Activated T-helper 1 cell treated with anti-CD3 and anti-CD28 coated beads, Interleukin-12 subunit alpha, Interleukin-12 subunit beta, Interleukin-2, Interleukin-4 antibody, amounts not matched to agents 30 ng/mL and 10 ng/mL and 1 ng/mL, durations not matched to agents 14 hours and 24 hours and 36 hours (primary cell): ENCODE results near the gene MICOS13. TPM values are rescaled to one million over a fixed set of nuclear protein-coding genes. Genes with fewer than 3 reads are reported as not detected.
"Not testable (repeated sequence)": the region's sequence is repeated elsewhere in the genome, so short reads cannot be mapped to it uniquely, and the experiment has no call there.

Experiments used
- DNase-seq: peaks from one replicate; pipeline ENCODE4 v3.0.0; 2021; ENCODE audit warnings: low spot score
- H3K27ac Mint-ChIP-seq: one replicate; pipeline ENCODE4 v1.8.0; 2021; ENCODE audit warnings: mild to moderate bottlenecking, mixed read lengths
- H3K27me3 Mint-ChIP-seq: one replicate; pipeline ENCODE4 v1.8.0; 2022; ENCODE audit warnings: mild to moderate bottlenecking, moderate library complexity, mixed read lengths; ENCODE audit not compliant: insufficient read depth
- H3K36me3 Mint-ChIP-seq: one replicate; pipeline ENCODE4 v1.8.0; 2021; ENCODE audit warnings: low read depth, mixed read lengths
- H3K4me1 Mint-ChIP-seq: one replicate; pipeline ENCODE4 v1.8.0; 2021; ENCODE audit warnings: low read depth, mixed read lengths
- H3K4me3 Mint-ChIP-seq: one replicate; pipeline ENCODE4 v1.8.0; 2021; ENCODE audit warnings: mild to moderate bottlenecking, moderate library complexity, mixed read lengths
- H3K9me3 Mint-ChIP-seq: one replicate; pipeline ENCODE4 v1.8.0; 2021; ENCODE audit warnings: mixed read lengths
- intact Hi-C: fragments of 100-400 bp; cut with micrococcal nuclease; formaldehyde crosslinking; loops from one replicate; pipeline ENCODE4 v1.15.1; 2024
- total RNA-seq: library from RNA; stranded (reverse); gene quantifications from 2 replicates; pipeline ENCODE4 v1.2.3, GENCODE V29; 2022

MICOS13 gene
- total RNA-seq, 1 donor from 2014 or later = 60.6 TPM

- H3K4me1 Mint-ChIP-seq, intact Hi-C loops, H3K9me3 Mint-ChIP-seq, H3K27me3 Mint-ChIP-seq, DNase-seq: not testable (repeated sequence)
- Mint-ChIP-seq H3K4me3 (peak overlapping the region; percentile 49), H3K36me3 (peaks cover 26% of the 10 kb centered on the region), H3K27ac (peak overlapping the region; percentile 21)
Observed at GRCh38 chr19:5688262-5688881, 8.1 kb upstream of the MICOS13 start.

DNA sequence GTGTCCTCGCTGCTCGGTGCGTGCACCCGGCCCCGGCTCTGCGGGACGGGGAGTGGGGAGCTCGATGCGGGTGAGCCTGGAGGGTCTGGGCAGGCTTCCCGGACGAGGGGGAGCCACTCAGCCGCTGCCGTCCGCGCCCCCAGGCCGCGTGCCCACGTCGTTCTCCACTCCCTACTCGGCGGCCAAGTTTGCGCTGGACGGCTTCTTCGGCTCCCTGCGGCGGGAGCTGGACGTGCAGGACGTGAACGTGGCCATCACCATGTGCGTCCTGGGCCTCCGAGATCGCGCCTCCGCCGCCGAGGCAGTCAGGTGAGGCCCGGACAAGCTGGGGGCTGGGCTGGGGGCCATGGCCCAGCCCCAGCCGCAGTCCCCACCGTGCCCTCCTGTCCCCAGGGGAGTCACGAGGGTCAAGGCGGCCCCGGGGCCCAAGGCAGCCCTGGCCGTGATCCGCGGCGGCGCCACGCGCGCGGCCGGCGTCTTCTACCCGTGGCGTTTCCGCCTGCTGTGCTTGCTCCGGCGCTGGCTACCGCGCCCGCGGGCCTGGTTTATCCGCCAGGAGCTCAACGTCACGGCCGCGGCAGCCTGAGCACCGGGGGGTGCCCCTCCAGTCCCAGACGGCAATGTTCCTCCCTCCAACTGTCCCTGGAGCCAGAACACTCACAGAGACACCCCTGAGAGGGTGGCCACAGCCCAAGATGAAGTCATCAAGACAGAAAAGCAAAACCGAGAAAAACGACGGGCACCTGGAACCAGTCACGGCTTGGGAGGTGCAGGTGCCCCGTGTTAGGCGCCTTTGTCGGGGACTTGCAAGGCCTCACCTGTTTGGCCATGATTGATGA lies 7.3 kb upstream of the MICOS13 start:
- Mint-ChIP-seq H3K9me3 (no peaks in the 10 kb centered on the region), H3K27ac (no peak overlapping the region)
- intact Hi-C loops = loop anchor here (1.0 to 2.0 kb wide), 2 partner anchors 217 to 685 kb away; partner anchors contain the start of genes ALKBH7 and VMAC

DNA sequence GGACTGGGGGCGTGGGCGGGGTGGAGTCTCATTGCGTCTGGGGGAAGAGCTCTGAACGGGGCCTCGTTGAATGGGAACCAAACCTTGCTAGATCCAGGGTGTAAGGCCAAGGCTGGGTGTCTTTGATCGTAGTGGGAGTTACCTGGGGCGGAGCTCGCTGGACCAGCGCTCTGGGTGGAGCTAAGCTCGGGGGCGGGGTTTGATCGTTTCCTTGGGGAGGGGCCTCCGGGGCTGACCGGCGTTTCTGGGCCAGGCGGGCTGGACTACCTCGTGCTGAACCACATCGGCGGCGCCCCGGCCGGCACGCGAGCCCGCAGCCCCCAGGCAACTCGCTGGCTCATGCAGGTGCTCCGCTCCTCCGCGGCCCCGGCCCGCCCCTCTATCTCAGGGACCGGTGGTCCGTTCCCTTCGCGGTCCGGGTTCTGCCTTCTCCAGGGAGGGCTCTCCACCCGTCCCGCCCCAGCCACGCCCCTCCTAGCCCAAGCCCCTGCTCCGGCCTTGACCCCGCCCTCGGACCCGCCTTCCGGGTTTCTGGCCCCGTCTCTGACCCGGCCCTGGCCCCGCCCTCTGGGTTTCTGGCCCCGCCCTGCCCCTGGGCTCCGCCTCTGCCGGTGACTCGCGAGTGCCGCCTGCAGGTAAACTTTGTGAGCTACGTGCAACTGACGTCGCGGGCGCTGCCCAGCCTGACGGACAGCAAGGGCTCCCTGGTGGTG lies 6.5 kb upstream of the MICOS13 start:
- Mint-ChIP-seq H3K27ac (peak overlapping the region; percentile 89), H3K9me3 (no peaks in the 10 kb centered on the region), H3K27me3 (peaks cover 3% of the 10 kb centered on the region), H3K4me1 (peaks cover 6% of the 10 kb centered on the region), H3K36me3 (peaks cover 12% of the 10 kb centered on the region), H3K4me3 (peak overlapping the region; percentile 82)
- intact Hi-C loops = loop anchor here (1.0 to 2.0 kb wide), 2 partner anchors 217 to 686 kb away; partner anchors contain the start of genes ALKBH7 and VMAC
- peak; percentile 98 for DNase-seq

More for the DNA sequence above, 7.3 kb upstream of the MICOS13 start:
- H3K27me3 Mint-ChIP-seq = no peaks in the 10 kb centered on the region
- H3K4me3 Mint-ChIP-seq = peak overlapping the region; percentile 82
- H3K4me1 Mint-ChIP-seq = peaks cover 9% of the 10 kb centered on the region
- no peak for DNase-seq
- H3K36me3 Mint-ChIP-seq = peaks cover 19% of the 10 kb centered on the region

DNA sequence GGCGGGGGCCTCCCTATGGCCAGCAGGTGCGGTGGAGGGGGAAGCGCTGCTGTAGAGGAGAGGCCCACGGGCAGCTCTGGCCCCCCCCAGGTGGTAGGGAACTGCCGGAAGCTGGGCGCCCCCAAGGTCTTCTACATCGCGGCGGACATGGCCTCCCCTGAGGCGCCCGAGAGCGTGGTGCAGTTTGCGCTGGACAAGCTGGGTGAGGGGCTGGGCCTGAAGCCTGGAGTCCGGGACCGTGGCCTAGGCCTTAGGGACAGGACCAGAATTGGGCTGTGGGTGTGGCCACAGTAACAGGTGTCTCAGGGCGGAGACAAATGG lies 6.0 kb upstream of the MICOS13 start:
- Mint-ChIP-seq H3K4me3 (peak overlapping the region; percentile 82), H3K9me3 (no peaks in the 10 kb centered on the region), H3K27ac (peak overlapping the region; percentile 89), H3K36me3 (peaks cover 12% of the 10 kb centered on the region), H3K4me1 (peaks cover 11% of the 10 kb centered on the region), H3K27me3 (peaks cover 3% of the 10 kb centered on the region)
- intact Hi-C loops = loop anchor here (2.0 kb wide), 1 partner anchor 687 kb away; the partner anchor contains the start of gene ALKBH7
- DNase-seq = no peak

DNA sequence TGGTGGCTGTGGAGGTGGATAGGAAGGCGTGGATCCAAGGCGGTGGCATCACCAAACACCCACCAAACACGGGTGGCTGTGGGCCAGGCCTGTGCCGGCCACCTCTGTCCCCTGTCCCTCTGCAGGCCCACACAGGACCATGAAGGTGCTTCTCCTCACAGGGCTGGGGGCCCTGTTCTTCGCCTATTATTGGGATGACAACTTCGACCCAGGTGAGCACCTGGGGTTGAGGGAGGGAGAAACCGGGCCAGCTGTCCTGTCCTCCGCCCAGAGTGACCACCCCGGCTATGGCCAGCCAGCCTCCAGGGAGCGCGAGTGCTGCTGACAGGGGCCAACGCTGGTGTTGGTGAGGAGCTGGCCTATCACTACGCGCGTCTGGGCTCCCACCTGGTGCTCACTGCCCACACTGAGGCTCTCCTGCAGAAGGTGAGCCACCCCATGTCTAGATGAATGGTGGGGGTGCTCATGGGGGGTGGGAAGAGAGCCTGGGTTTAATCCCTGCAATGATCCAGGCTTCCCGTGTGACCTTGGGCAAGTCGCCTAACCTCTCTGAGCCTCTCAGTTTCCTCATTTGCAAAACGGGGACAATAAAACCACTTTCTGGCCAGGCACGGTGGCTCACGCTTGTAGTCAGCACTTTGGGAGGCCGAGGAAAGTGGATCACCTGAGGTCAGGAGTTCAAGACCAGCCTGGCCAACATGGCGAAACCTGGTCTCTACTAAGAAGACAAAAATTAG lies 4.5 kb upstream of the MICOS13 start:
- intact Hi-C loops = no loop called here
- no peak for DNase-seq
- Mint-ChIP-seq H3K4me3 (no peak overlapping the region), H3K9me3 (no peaks in the 10 kb centered on the region), H3K36me3 (no peaks in the 10 kb centered on the region), H3K27me3 (peaks cover 3% of the 10 kb centered on the region), H3K4me1 (peaks cover 15% of the 10 kb centered on the region), H3K27ac (no peak overlapping the region)

- no peaks in the 10 kb centered on the region for H3K36me3 Mint-ChIP-seq
- H3K27ac Mint-ChIP-seq = peak overlapping the region; percentile 59
- H3K4me3 Mint-ChIP-seq = no peak overlapping the region
- intact Hi-C loops = no loop called here
- DNase-seq = no peak
- H3K4me1 Mint-ChIP-seq = peaks cover 19% of the 10 kb centered on the region
- no peaks in the 10 kb centered on the region for H3K9me3 Mint-ChIP-seq
- peaks cover 3% of the 10 kb centered on the region for H3K27me3 Mint-ChIP-seq
Observed at GRCh38 chr19:5683177-5683886, 3.0 kb upstream of the MICOS13 start.

- peaks cover 19% of the 10 kb centered on the region for H3K4me1 Mint-ChIP-seq
- DNase-seq = no peak
- H3K9me3 Mint-ChIP-seq = no peaks in the 10 kb centered on the region
- peak overlapping the region; percentile 24 for H3K27ac Mint-ChIP-seq
- intact Hi-C loops = no loop called here
- peak overlapping the region; percentile 75 for H3K4me3 Mint-ChIP-seq
- peaks cover 3% of the 10 kb centered on the region for H3K27me3 Mint-ChIP-seq
- no peaks in the 10 kb centered on the region for H3K36me3 Mint-ChIP-seq
Observed at GRCh38 chr19:5682107-5682482, 1.8 kb upstream of the MICOS13 start.

GRCh38 chr19:5681391-5682106 lies 1.2 kb upstream of the MICOS13 start:
- no peak for DNase-seq
- Mint-ChIP-seq H3K4me1 (peaks cover 19% of the 10 kb centered on the region), H3K36me3 (no peaks in the 10 kb centered on the region), H3K27ac (peak overlapping the region; percentile 89), H3K9me3 (no peaks in the 10 kb centered on the region), H3K27me3 (peaks cover 3% of the 10 kb centered on the region), H3K4me3 (peak overlapping the region; percentile 75)
- intact Hi-C loops = loop anchor here (2.0 kb wide), 2 partner anchors 297 to 957 kb away; partner anchors contain the start of gene RANBP3

GRCh38 chr19:5680084-5680436 lies 256 bp downstream of the MICOS13 start:
- Mint-ChIP-seq H3K27ac (peak overlapping the region; percentile 94), H3K27me3 (peaks cover 3% of the 10 kb centered on the region), H3K4me3 (peak overlapping the region; percentile 99), H3K36me3 (peaks cover 1% of the 10 kb centered on the region), H3K9me3 (no peaks in the 10 kb centered on the region), H3K4me1 (peaks cover 19% of the 10 kb centered on the region)
- intact Hi-C loops = loop anchor here (1.0 to 2.0 kb wide), 7 partner anchors 10 to 955 kb away; partner anchors contain the start of genes CATSPERD, DUS3L, LONP1 and RANBP3
- no peak for DNase-seq

- Mint-ChIP-seq H3K4me3 (peak overlapping the region; percentile 99), H3K4me1 (peaks cover 19% of the 10 kb centered on the region), H3K36me3 (peaks cover 1% of the 10 kb centered on the region), H3K9me3 (no peaks in the 10 kb centered on the region), H3K27me3 (peaks cover 3% of the 10 kb centered on the region), H3K27ac (peak overlapping the region; percentile 94)
- DNase-seq = no peak
- intact Hi-C loops = loop anchor here (1.0 to 2.0 kb wide), 7 partner anchors 11 to 955 kb away; partner anchors contain the start of genes CATSPERD, DUS3L, LONP1 and RANBP3
Observed at GRCh38 chr19:5679289-5680083, 830 bp downstream of the MICOS13 start.
